ENCODE results near the gene LINC01488. TPM values are rescaled to one million over a fixed set of nuclear protein-coding genes. Genes with fewer than 3 reads are reported as not detected.

LINC01488 gene
- total and polyA plus RNA-seq, 10 of the 15 experiments (the other 5 are each of a cell fraction or from before 2014, with no cell fraction given), result not detected

GRCh38 chr11:69499186-69499917, 17.9 kb downstream of the LINC01488 start:
- H4K20me1 ChIP-seq (ENCODE audit: control insufficient read depth, insufficient read depth), result no peaks in the 10 kb centered on the region
- SMC1A ChIA-PET (ENCODE audit: uncharacterized antibody, unreplicated experiment), result interaction anchor here (0.7 kb wide), 1 partner anchor 33 kb away, joined by 3 read pairs; no protein-coding TSS in a partner anchor
- no peak overlapping the region for H3K4me2 ChIP-seq (ENCODE audit: control insufficient read depth, insufficient read depth)
- H3K79me2 ChIP-seq (ENCODE audit: control insufficient read depth, insufficient read depth, low read length), result no peaks in the 10 kb centered on the region
- no TSS peak for BruUV-seq (replicated peaks)
- 12% methylated on average over 13 of the region's 13 CpGs for WGBS (ENCODE audit: insufficient coverage, insufficient replicate concordance, low lambda C conversion rate, missing lambda C conversion rate)
- H3K9ac ChIP-seq (ENCODE audit: control insufficient read depth, insufficient read depth, low read length), result no peak overlapping the region
- no peak overlapping the region for H3K4me3 ChIP-seq
- H3K4me1 ChIP-seq (ENCODE audit: control insufficient read depth, insufficient read depth, low read length), result no peaks in the 10 kb centered on the region
- no peak for ATAC-seq
- H2AFZ ChIP-seq (ENCODE audit: control insufficient read depth, low read depth, low read length), result no peak overlapping the region
- no peaks in the 10 kb centered on the region for H3K9me3 ChIP-seq (replicated peaks; ENCODE audit: control insufficient read depth, insufficient read depth, low read length)
- no peak for FAIRE-seq
- in situ Hi-C loops (cut with MboI), result no loop called here
- TF ChIP-seq PML (IDR thresholded peaks at IDR 0.05; ENCODE audit: low read length) (no peak), NFYB (IDR thresholded peaks at IDR 0.05; ENCODE audit: insufficient read depth, low read depth, low read length) (no peak), BHLHE40 (IDR thresholded peaks at IDR 0.05; ENCODE audit: borderline replicate concordance in 1 of 2, low read depth in 2 of 2, low read length in 1 of 2) (no peak), CUX1 (IDR thresholded peaks at IDR 0.05; ENCODE audit: insufficient replicate concordance, low read depth, low read length) (no peak), PRDM15 (CRISPR knock-in tag; IDR thresholded peaks at IDR 0.05) (no peak), MYB (IDR thresholded peaks at IDR 0.05; ENCODE audit: borderline replicate concordance, low read depth, low read length) (no peak), STAT1 (conservative IDR thresholded peaks at IDR 0.05) (no peak), JUND (IDR thresholded peaks at IDR 0.05; ENCODE audit: low read depth, low read length) (no peak)
- intact Hi-C loops (cut with micrococcal nuclease; ENCODE audit: unreplicated experiment), result no loop called here
- H3K27me3 ChIP-seq (replicated peaks in 1 of 2; ENCODE audit: control insufficient read depth in 2 of 2, insufficient read depth in 2 of 2, low read length in 1 of 2), result no peaks in the 10 kb centered on the region
- RAD21 ChIA-PET (ENCODE audit: unreplicated experiment), result no interaction called here
- DNase-seq (ENCODE audit: low read depth, low spot score), result no peak
- POLR2A ChIA-PET, result no interaction called here
- CTCF ChIA-PET, result no interaction called here
- no peak overlapping the region for H3K27ac ChIP-seq (ENCODE audit: control insufficient read depth, insufficient read depth)
- H3K36me3 ChIP-seq (ENCODE audit: control insufficient read depth in 2 of 2, insufficient read depth in 2 of 2, low read length in 1 of 2), result no peaks in the 10 kb centered on the region
